OCI-LY3 (cell line): ENCODE results near the gene IFT57.

Experiments
- H2AFZ ChIP-seq: fragments of 200-600, 300-600 bp; shearing (Covaris generic); 2 replicates; pipeline ENCODE4 v1.6.0; 2014; ENCODE audit warnings: antibody characterized with exemption, low read depth, low read length
- H3K27ac ChIP-seq: fragments of 200-600, 300-600 bp; sonication (generic); 2 replicates; pipeline ENCODE4 v1.5.1; 2014; ENCODE audit warnings: mild to moderate bottlenecking, low read length, moderate library complexity, mixed read lengths
- H3K27me3 ChIP-seq: fragments of 200-600, 300-600 bp; sonication (generic); 2 replicates; pipeline ENCODE4 v1.6.1; 2014; ENCODE audit warnings: low read depth, low read length, mixed read lengths
- H3K36me3 ChIP-seq: fragments of 200-600, 300-600 bp; sonication (generic); replicated peaks from 2 replicates; pipeline ENCODE3; 2014; ENCODE audit warnings: low read depth, low read length, mixed read lengths
- H3K4me1 ChIP-seq: fragments of 300-600, 200-600 bp; sonication (generic); 2 replicates; pipeline ENCODE4 v1.6.1; 2014; ENCODE audit warnings: low read length, mixed read lengths
- H3K4me2 ChIP-seq: fragments of 200-600, 300-600 bp; sonication (generic); 2 replicates; pipeline ENCODE4 v1.6.1; 2014; ENCODE audit warnings: low read length, mixed read lengths
- H3K4me3 ChIP-seq: fragments of 300-600, 200-600 bp; sonication (generic); 2 replicates; pipeline ENCODE4 v1.5.1; 2014; ENCODE audit warnings: antibody characterized with exemption, mild to moderate bottlenecking, low read length, moderate library complexity
- H3K79me2 ChIP-seq: fragments of 300-600, 200-600 bp; shearing (Covaris generic); 2 replicates; pipeline ENCODE4 v1.6.1; 2014; ENCODE audit warnings: mild to moderate bottlenecking, low read length, mixed read lengths
- H3K9ac ChIP-seq: fragments of 300-600, 200-600 bp; shearing (Covaris generic); 2 replicates; pipeline ENCODE4 v1.6.0; 2014; ENCODE audit warnings: mild to moderate bottlenecking, low read length, moderate library complexity
- H3K9me3 ChIP-seq: fragments of 200-600, 300-600 bp; shearing (Covaris generic); 2 replicates; pipeline ENCODE4 v1.6.1; 2014; ENCODE audit warnings: low read length, mixed read lengths; ENCODE audit not compliant: insufficient read depth
- H4K20me1 ChIP-seq: fragments of 200-600, 300-600 bp; sonication (generic); 2 replicates; pipeline ENCODE4 v1.6.1; 2016; ENCODE audit warnings: low read length, mixed read lengths; ENCODE audit not compliant: insufficient read depth
- EZH2phosphoT487 ChIP-seq: fragments of 200-600 bp; shearing (Covaris generic); IDR thresholded peaks from 2 replicates; pipeline ENCODE4 v1.6.1; 2018; ENCODE audit warnings: antibody characterized with exemption, mixed run types, low read depth
- TF ChIP-seq, protein P1 (sequence below): fragments of 200-600, 300-600 bp; sonication (generic); IDR thresholded peaks from 2 replicates; pipeline ENCODE4 v1.5.1; 2014; ENCODE audit warnings: antibody characterized with exemption, low read length, low read depth

IFT57 gene

DNA sequence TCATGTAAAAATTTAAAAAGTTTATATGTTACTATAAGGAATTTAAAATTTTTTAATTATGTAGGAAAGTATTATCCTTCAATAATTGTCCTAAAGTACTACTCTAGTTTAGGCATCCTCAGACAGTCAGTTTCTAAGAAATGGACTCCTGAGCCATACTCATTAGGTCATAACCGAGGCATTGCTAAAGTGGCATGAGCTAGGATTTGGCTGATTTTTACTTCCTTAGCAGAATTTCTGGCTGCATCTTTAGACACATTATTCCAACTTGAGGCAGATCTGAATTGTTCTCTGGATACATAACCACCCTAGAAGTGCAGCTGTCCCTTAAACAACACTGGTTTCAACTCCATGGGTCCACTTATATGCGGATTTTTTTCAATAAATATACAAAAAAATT is 38.3 kb downstream of the IFT57 start:
- Histone ChIP-seq H3K27ac (no peak overlapping the region), H3K36me3 (peaks cover 11% of the 10 kb centered on the region), H2AFZ (no peak overlapping the region), H3K9ac (no peak overlapping the region), H3K4me2 (no peak overlapping the region), H3K27me3 (no peaks in the 10 kb centered on the region), H3K4me1 (no peaks in the 10 kb centered on the region), H3K79me2 (no peaks in the 10 kb centered on the region), H3K9me3 (no peaks in the 10 kb centered on the region), H4K20me1 (no peaks in the 10 kb centered on the region), H3K4me3 (no peak overlapping the region)
- TF ChIP-seq EZH2phosphoT487 = no peak
- TF ChIP-seq, protein P1, sequence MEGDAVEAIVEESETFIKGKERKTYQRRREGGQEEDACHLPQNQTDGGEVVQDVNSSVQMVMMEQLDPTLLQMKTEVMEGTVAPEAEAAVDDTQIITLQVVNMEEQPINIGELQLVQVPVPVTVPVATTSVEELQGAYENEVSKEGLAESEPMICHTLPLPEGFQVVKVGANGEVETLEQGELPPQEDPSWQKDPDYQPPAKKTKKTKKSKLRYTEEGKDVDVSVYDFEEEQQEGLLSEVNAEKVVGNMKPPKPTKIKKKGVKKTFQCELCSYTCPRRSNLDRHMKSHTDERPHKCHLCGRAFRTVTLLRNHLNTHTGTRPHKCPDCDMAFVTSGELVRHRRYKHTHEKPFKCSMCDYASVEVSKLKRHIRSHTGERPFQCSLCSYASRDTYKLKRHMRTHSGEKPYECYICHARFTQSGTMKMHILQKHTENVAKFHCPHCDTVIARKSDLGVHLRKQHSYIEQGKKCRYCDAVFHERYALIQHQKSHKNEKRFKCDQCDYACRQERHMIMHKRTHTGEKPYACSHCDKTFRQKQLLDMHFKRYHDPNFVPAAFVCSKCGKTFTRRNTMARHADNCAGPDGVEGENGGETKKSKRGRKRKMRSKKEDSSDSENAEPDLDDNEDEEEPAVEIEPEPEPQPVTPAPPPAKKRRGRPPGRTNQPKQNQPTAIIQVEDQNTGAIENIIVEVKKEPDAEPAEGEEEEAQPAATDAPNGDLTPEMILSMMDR = no peak

DNA sequence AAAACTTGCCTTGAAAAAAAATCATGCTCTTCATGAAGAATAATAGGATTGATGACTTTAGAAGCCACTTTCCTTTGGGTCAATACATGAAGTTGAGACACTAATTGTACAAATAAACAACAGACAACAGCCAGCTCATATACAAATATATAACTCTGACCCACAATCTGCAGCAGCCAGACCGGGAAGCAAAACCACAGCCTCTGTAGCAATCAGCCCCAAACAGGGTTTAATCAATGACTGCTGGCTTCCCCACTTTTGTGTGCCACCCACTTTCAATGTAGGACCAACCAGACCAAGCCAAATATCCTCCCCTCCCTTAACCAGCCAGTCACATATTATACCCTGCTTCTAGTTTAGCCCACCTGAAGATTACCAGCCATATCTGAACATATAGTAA is 39.0 kb downstream of the IFT57 start:
- H3K4me1 ChIP-seq = no peaks in the 10 kb centered on the region
- H3K27me3 ChIP-seq = no peaks in the 10 kb centered on the region
- H3K79me2 ChIP-seq = no peaks in the 10 kb centered on the region
- no peak overlapping the region for H3K4me3 ChIP-seq
- no peaks in the 10 kb centered on the region for H4K20me1 ChIP-seq
- H3K36me3 ChIP-seq = peaks cover 11% of the 10 kb centered on the region
- no peak overlapping the region for H3K27ac ChIP-seq
- H3K9ac ChIP-seq = no peak overlapping the region
- no peak overlapping the region for H2AFZ ChIP-seq
- TF ChIP-seq, protein P1 = no peak
- no peak for TF ChIP-seq EZH2phosphoT487
- H3K9me3 ChIP-seq = no peaks in the 10 kb centered on the region
- no peak overlapping the region for H3K4me2 ChIP-seq

DNA sequence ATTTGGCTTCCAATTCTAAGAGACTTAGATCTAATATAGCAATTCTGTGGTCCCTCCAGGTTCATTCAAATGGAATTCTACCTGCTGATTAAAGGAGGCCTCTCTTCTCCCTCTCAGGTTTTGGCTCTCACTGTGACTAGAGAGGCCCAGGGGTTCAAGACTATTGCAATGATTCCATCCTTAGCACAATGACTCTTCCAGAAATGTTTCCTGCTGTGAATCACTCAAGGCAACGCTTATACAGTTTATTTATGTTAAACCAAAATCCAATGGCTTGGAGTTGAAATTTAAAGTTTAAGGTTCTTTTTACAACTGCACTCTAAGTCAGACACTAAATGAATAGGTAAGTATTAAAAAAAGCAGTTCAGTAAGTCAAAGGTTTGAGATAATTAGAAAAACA is 39.9 kb downstream of the IFT57 start:
- H3K36me3 ChIP-seq = peaks cover 11% of the 10 kb centered on the region
- H3K27ac ChIP-seq = no peak overlapping the region
- no peak for TF ChIP-seq EZH2phosphoT487
- TF ChIP-seq, protein P1 = no peak
- H2AFZ ChIP-seq = no peak overlapping the region
- H4K20me1 ChIP-seq = no peaks in the 10 kb centered on the region
- H3K4me2 ChIP-seq = no peak overlapping the region
- H3K27me3 ChIP-seq = no peaks in the 10 kb centered on the region
- H3K79me2 ChIP-seq = no peaks in the 10 kb centered on the region
- no peak overlapping the region for H3K9ac ChIP-seq
- no peak overlapping the region for H3K4me3 ChIP-seq
- no peaks in the 10 kb centered on the region for H3K4me1 ChIP-seq
- H3K9me3 ChIP-seq = no peaks in the 10 kb centered on the region

DNA sequence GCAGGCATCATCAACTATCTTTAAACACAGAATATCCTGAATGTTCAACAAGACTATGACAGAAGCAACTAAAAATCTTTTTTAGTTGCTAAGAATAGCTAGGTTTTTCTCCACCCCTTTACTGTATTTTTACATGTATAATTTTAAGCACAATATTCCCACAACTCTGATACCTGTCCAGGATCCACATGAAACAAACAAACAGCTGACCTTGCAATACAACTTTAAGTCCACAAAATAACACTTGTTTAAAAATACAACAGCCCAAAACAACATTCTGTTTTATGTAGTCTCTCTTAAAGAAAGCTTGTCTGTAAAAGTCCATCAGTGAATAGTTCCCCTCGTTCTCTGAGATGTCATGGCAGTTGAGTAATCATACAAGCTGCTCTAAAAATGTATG is 41.1 kb downstream of the IFT57 start:
- no peak overlapping the region for H2AFZ ChIP-seq
- H3K4me2 ChIP-seq = no peak overlapping the region
- H3K27ac ChIP-seq = no peak overlapping the region
- no peaks in the 10 kb centered on the region for H3K9me3 ChIP-seq
- no peak overlapping the region for H3K4me3 ChIP-seq
- TF ChIP-seq EZH2phosphoT487 = no peak
- TF ChIP-seq, protein P1 = no peak
- no peak overlapping the region for H3K9ac ChIP-seq
- no peaks in the 10 kb centered on the region for H3K79me2 ChIP-seq
- H3K4me1 ChIP-seq = no peaks in the 10 kb centered on the region
- no peaks in the 10 kb centered on the region for H4K20me1 ChIP-seq
- peaks cover 11% of the 10 kb centered on the region for H3K36me3 ChIP-seq
- H3K27me3 ChIP-seq = no peaks in the 10 kb centered on the region
